A549 (cell line): ENCODE measurements around the gene IGF2R.

Experiments
- BHLHE40 ChIP-seq: IDR thresholded peaks from 2 replicates; pipeline ENCODE4 v1.6.1; 2012; ENCODE audit warnings: low read depth, low read length, inconsistent platforms
- CTCF ChIP-seq: fragments of >200 bp; sonication (Bioruptor Twin); formaldehyde crosslinking; IDR thresholded peaks from 3 replicates; pipeline ENCODE4 v1.5.1; 2016
- ELK1 ChIP-seq: fragments of 150-350 bp; IDR thresholded peaks from 2 replicates; pipeline ENCODE4 v1.6.1; 2014; ENCODE audit warnings: low read depth, mild to moderate bottlenecking, low read length
- JUN ChIP-seq, 2 experiments: fragments of >200 bp; sonication (Bioruptor Twin); formaldehyde crosslinking; IDR thresholded peaks; 2 replicates in 1 of 2; 3 replicates in 1 of 2; pipeline ENCODE4 v1.6.1; 2016 to 2017
- MYC ChIP-seq: IDR thresholded peaks from 2 replicates; pipeline ENCODE4 v1.6.1; 2012; ENCODE audit warnings: mild to moderate bottlenecking, inconsistent platforms, low read length, improper control_type of control experiment, borderline replicate concordance
- NFE2L2 ChIP-seq: fragments of 150-350 bp; conservative IDR thresholded peaks from 2 replicates; pipeline ENCODE4 v1.6.1; 2014; ENCODE audit warnings: low read length
- POLR2A ChIP-seq: IDR thresholded peaks from 2 replicates; pipeline ENCODE4 v1.6.1; 2012; ENCODE audit warnings: mild to moderate bottlenecking, low read length
- POLR2AphosphoS2 ChIP-seq: conservative IDR thresholded peaks from 2 replicates; pipeline ENCODE4 v1.6.1; 2012; ENCODE audit warnings: low read length, improper control_type of control experiment, inconsistent platforms
- RCOR1 ChIP-seq: fragments of 150-350 bp; IDR thresholded peaks from 2 replicates; pipeline ENCODE4 v1.6.1; 2014; ENCODE audit warnings: antibody characterized with exemption, low read length, low read depth
- SMC3 ChIP-seq: fragments of >200 bp; sonication (Bioruptor Twin); formaldehyde crosslinking; IDR thresholded peaks from 3 replicates; pipeline ENCODE4 v1.6.1; 2018; ENCODE audit warnings: inconsistent platforms
- TP53 ChIP-seq: fragments of 250-450 bp; sonication (Bioruptor Pico); IDR thresholded peaks from 2 replicates; pipeline ENCODE4 v1.5.0; 2021; ENCODE audit warnings: mild to moderate bottlenecking, moderate library complexity
- USF2 ChIP-seq: fragments of 450-650 bp; IDR thresholded peaks from 2 replicates; pipeline ENCODE4 v1.6.1; 2014; ENCODE audit warnings: antibody characterized with exemption
- ZFP36 ChIP-seq: fragments of 450-650 bp; IDR thresholded peaks from 2 replicates; pipeline ENCODE4 v1.6.1; 2014; ENCODE audit warnings: borderline replicate concordance; ENCODE audit not compliant: partially characterized antibody

GRCh38 chr6:159995405-159995804 lies 26.5 kb downstream of the IGF2R start:
- TF ChIP-seq CTCF (no peak), RCOR1 (no peak), MYC (no peak), POLR2A (no peak), TP53 (CRISPR knock-in tag) (no peak), SMC3 (no peak), JUN (IDR thresholded peaks at IDR 0.05) (no peak), USF2 (no peak), NFE2L2 (no peak), BHLHE40 (no peak), ELK1 (no peak), ZFP36 (no peak), POLR2AphosphoS2 (no peak)
